Activated CD8-positive, alpha-beta memory T cell treated with anti-CD3 and anti-CD28 coated beads, Interleukin-2, amount 50 U/mL, for 24 hours (primary cell): ENCODE data around the gene PRKAA2.

Experiments used
- DNase-seq: peaks from one replicate; pipeline ENCODE4 v3.0.0-alpha.2; 2020; ENCODE audit errors: extremely low read depth

Gene PRKAA2

DNA sequence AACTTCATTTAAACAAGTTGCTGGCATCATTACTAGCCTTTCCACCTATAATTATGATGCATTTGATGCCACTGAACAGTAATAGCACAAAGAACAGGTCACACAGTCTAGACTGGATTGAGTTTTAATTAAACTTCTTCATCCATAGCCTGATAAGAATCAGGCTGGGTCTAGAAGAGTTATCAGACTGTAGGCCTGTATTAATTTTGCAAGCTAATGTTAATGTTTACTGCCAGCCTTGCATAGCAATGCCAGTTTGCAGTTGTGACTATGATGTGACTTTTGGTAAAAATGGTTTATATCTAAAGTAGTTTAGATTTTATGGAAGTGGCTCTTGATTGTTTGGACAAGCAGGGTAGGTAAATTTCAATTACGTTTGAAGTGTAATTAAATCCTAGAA lies 68.0 kb downstream of the PRKAA2 start:
- DNase-seq, result no peak

DNA sequence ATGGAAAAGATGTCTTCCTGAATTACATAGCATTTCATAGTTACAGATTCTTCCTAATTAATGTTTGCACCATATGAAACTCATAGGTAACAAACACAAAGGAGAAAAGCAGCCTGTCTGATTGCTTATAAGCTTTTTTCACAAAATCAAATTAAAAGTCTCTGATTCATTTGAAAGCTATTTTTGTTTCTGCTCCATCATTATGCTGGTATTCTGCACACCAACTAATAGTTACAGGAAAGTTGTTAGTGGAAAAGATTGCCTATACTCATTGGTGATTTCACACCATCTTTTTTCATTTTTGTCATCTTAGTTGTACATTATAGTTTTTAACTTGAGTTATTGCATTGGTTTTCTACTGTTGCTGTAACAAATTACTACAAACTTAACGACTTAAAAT lies 70.0 kb downstream of the PRKAA2 start:
- no peak for DNase-seq

DNA sequence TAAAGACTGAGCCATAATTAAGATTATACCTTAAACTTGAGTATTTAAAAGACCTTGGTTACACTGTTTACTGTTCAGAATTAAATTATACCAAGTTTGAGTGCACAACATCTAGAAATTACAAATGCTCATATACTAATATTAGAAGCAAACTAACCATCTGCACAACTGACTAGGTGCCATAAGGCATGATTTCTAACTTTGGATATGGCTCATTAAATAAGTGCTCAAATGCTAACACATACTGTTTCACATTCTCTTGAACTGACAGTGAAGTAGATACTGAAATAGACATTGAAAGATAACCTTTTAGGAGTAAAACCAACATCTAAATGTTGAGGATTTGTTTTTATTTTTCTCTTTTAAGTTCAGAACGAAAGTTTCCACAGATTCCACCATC lies 74.1 kb downstream of the PRKAA2 start:
- DNase-seq, result no peak

DNA sequence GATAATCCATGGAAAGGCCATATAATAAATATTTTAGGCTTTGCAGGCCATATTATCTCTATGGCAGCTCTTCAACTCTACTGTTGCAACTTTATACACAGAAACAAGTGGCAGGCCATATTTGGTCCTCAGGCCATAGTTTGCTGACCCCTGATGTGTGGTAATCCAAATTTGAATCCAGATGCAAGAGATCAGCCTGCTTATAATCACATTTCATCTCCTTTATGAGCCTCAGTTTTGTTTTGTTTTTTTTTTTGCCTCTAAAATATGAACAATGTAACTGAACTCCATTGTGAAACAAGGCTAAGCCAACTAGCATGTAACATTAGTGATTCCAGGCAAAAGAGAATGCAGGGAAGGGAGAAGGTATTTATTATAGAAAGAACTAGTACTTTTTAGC lies 81.6 kb downstream of the PRKAA2 start:
- no peak for DNase-seq

DNA sequence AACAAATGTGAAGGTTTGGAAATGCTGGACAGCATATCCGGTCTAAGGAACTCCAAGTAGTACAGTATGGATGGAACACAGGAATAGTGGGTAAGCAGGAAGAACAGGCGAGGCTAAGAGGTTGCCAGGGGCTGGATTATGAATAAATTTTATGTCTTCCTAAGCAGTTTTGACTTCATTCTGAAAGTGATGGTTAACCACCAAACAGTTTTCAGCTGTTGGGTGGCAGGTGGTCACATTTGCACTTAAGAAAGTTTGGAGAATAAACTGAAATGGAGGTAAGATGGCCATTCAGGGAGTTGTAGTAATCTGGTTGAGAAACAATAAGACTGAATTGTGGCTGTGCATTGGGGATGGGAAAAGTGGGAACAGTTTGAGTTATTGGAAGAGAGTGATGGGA lies 83.8 kb downstream of the PRKAA2 start:
- no peak for DNase-seq

DNA sequence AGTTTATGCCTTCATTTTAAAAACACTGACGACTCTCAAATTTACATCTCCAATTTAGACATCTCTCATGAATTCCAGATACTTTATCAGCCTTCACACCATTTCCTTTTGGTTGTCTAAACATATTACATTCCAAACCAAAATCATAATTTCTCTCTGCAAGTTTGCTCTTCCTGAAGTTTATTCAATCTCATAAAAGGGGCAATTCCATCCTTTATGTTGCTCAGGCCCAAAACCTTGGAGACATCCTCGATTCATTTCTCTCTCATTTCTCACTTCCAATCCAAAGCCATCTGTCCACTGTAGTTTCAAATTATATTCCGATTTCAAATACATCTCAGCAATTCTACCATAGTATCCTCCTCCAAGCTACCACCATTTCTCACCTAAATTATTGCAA lies 100.1 kb downstream of the PRKAA2 start:
- no peak for DNase-seq

DNA sequence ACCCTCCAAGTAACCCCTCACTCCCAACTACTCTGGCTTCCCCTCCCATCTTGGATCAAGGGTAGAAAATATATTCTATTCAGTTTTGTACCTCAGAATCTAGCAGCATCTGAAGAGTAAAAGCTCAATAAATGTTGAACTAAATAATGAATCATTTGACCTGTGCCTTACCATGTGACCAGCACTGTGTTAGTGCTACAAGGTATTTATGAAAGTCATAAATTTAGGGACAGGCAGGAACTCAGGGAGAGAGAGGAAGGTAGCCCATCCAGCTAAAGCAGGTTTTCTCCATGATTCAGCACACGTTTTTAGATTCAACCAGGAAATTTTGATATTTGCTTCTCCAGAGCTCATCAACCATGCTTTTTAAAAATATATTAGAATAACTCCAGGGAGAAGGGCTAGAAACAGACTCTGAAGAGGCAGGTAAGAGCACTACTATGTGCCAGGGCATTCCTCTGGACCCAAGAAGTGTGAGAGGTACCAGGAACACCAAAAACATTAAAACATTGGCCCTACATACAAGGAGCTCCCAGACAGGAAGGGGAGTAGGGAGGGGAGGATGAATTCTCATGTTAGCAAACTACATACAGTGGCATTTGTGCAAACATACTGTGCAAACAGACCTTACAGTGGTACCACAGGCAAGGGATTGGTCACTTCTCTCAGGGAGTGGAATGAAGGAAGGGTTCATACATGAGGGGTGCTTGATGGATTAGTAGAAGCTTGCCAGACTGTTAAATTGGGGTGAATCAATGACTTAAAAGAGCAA lies 109.8 kb downstream of the PRKAA2 start:
- no peak for DNase-seq

DNA sequence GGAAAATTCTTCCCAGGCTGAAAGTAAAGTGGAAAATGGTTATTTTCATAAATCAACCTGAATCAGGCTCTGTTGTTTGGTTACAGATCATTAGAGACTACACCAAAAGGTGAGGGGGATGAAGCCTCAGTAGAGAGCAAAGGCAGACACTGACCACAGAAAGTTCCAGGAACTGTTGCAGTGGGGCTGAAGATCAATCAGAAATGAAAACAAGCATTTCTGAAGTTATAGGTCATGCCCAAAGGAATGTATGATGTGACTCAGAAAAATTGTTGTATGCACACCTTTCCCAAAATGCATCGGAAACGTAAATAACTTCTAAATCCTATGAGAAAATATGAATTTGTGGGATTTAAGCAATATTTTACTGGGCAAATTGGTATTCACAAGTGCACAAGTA lies 110.8 kb downstream of the PRKAA2 start:
- DNase-seq, result no peak

DNA sequence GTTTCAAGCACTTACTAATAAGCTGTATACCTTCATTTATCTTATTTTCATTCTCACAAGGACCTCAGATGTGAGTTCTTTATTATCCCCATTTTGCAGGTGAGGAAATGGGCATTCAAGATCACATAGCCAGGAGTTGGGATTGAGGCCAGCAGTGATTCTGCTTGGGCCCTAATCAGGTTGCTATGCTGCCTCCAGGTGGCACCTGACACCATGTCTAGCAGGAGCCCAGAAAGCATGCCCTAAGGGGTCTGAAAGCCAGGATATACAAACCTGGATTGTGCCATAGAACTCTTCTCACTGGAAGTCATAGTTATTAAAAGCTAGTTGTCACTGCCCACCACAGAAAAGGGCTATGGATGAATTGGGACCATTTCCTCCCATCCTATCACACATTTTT lies 113.0 kb downstream of the PRKAA2 start:
- DNase-seq, result no peak

DNA sequence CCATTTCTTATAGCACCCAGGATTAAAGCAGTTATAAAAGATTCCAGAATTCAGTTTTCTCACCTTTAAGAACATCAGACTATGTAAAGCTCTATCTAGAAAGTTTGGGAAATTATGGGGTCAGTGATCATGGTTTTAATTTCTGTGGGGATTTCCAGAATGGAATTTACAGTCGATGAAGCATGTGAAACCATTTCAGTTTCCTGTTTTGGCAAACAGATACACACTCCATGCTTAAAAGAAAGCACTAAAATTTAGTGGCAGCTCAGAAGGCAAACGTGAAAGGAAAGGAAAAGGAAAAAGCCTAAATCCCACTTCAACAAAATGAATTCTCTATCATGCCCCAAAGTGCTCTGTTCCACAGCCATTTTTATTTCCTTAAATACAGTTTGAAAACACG lies 113.7 kb downstream of the PRKAA2 start:
- DNase-seq, result no peak
